ENCODE measurements around the gene MAP7D1.
A peak's percentile ranks its signal among the peaks of the same experiment; 100 is the strongest.

MAP7D1 gene

DNA sequence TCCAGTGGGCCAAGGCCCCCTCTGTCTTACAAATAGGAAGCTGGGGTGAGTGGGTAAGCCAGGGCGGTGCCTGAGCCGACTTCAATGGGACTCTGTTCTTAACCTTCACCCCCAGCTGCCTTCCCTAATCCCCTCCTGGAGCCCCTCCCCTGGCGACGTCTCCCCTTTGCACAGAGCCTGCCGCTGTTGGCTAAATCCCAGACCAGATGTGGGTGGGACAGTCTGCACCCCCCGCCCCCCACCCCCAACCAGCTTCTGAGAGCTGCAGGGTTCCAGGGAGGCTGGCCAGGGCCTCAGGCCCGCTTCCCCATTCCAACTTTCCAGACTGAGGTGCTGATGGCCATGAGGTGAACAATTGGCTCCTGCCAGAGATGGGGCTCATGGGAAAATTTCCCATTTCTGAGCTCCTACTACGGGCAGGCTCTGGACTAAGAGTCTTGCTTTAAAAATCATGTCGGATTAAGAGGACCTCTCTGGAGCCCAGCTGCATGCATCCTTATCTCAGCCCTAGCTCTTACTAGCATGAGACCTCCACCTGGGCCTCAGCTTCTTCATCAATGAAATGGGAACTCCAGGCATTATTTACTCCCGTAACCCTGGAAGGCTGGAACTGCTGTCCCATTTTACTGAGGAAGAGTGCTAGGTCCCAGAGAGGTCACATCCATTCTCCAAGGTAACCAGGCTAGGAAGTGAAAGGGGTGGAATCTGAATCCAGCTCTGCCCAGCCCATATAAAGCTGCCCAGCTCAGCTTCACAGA is 37.3 kb upstream of the MAP7D1 start:
- Histone ChIP-seq H3K36me3 (ENCODE audit: control insufficient read depth in 1 of 2, insufficient read depth in 2 of 2, low read length in 2 of 2) (no peaks in the 10 kb centered on the region), H3K27me3 (ENCODE audit: low read depth, low read length) (no peaks in the 10 kb centered on the region), H3K27ac (ENCODE audit: low read length) (no peak overlapping the region), H3K4me3 (ENCODE audit: low read depth in 1 of 2, low read length in 2 of 2) (no peak overlapping the region), H3K4me1 (ENCODE audit: control insufficient read depth in 1 of 2, insufficient read depth in 2 of 2, low read length in 2 of 2) (peaks cover 0 to 22% of the 10 kb centered on the region in 2 donors), H3K9me3 (ENCODE audit: control insufficient read depth in 1 of 2, low read length in 2 of 2) (no peaks in the 10 kb centered on the region)

DNA sequence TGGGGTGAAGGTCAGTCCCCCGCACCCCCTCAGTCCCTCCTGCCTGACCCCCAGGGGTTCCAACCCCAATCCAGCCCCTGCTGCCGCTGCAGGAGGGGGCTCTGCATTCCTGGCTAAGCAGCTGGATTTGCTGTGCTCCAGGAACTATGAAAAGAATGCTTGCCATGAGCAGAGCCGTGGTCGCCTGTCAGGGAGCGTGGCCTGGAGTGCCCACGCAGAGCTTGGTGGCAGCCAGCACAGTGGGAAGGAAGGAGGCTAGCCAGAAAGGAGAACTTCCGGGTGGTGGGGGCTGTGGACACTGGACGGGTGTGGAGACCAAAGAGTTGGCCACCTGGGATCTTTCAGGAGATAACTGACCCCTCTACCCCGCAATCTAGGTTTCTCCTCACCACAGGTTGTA is 36.5 kb upstream of the MAP7D1 start:
- Histone ChIP-seq H3K27ac (ENCODE audit: low read length) (no peak overlapping the region), H3K9me3 (ENCODE audit: control insufficient read depth in 1 of 2, low read length in 2 of 2) (no peaks in the 10 kb centered on the region), H3K4me1 (ENCODE audit: control insufficient read depth in 1 of 2, insufficient read depth in 2 of 2, low read length in 2 of 2) (peaks cover 0 to 28% of the 10 kb centered on the region in 2 donors), H3K36me3 (ENCODE audit: control insufficient read depth in 1 of 2, insufficient read depth in 2 of 2, low read length in 2 of 2) (no peaks in the 10 kb centered on the region), H3K4me3 (ENCODE audit: low read depth in 1 of 2, low read length in 2 of 2) (no peak overlapping the region), H3K27me3 (ENCODE audit: low read depth, low read length) (no peaks in the 10 kb centered on the region)

DNA sequence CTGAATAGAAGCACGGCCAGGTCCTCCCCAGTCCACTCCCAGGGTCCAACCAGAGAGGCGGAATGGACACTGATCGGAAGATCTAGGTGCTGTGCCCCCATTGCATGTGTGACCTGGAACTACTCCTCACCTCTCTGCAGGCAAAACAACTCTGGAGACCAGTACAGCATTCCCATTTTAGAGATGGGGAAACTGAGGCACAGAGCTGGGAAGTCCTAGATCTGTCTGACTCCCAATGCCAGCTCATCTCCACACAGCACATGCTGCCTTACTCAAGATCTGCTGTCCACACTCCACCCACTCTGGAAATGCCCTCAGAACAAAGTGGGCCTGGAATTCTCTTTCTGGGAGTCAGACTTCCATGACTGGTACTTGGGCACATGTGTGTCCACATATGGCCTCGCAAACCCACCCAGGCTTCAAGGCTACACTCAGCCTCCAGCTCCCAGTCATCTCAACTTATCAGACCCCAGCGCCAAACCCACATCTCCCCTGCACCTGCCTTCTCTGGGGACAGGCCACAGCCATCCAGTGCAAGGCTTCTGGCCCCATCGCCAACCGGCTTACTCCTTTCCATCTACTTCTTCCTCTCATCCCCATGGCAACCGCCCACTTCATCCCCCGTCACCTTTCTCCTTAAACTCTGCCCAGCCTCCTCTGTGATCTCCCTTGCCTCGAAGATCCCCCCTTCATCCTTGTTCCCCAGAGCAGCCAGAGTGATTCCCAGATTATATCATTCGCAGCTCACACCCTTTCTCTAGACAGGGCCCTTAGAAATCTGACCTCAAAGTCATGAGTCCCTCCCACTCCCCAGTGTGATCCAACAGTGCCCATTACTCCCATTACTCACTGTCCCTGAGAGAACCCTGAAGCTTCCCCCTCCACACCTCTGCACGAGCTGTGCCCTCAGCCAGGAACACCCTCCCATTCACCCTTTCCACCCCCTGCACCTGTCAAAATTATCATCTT is 33.6 kb upstream of the MAP7D1 start:
- Histone ChIP-seq H3K4me3 (ENCODE audit: low read depth in 1 of 2, low read length in 2 of 2) (no peak overlapping the region), H3K36me3 (ENCODE audit: control insufficient read depth in 1 of 2, insufficient read depth in 2 of 2, low read length in 2 of 2) (no peaks in the 10 kb centered on the region), H3K9me3 (ENCODE audit: control insufficient read depth in 1 of 2, low read length in 2 of 2) (no peaks in the 10 kb centered on the region), H3K27ac (ENCODE audit: low read length) (no peak overlapping the region), H3K27me3 (ENCODE audit: low read depth, low read length) (no peaks in the 10 kb centered on the region), H3K4me1 (ENCODE audit: control insufficient read depth in 1 of 2, insufficient read depth in 2 of 2, low read length in 2 of 2) (peaks cover 0 to 25% of the 10 kb centered on the region in 2 donors)

DNA sequence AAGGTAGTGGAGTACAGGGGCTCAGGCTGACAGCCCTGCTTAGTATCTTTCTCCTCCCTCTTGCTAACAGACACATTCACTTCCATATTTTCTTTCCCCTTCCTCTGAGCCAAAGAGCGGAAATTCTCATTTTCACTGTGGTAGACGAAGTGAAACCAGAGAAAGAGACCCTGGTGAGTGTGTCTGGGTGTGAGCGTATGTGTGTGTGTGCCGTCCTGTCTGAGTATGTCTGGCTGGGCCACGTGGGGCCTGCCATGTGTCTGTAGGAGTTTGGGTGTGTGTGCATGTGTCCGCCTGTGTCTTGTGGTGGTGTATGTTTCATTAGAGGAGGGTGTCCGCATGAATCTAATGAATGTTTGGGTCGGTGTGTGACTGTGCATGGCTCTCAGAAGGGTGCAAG is 32.6 kb upstream of the MAP7D1 start:
- Histone ChIP-seq H3K27ac (ENCODE audit: low read length) (no peak overlapping the region), H3K9me3 (ENCODE audit: control insufficient read depth in 1 of 2, low read length in 2 of 2) (no peaks in the 10 kb centered on the region), H3K36me3 (ENCODE audit: control insufficient read depth in 1 of 2, insufficient read depth in 2 of 2, low read length in 2 of 2) (no peaks in the 10 kb centered on the region)

DNA sequence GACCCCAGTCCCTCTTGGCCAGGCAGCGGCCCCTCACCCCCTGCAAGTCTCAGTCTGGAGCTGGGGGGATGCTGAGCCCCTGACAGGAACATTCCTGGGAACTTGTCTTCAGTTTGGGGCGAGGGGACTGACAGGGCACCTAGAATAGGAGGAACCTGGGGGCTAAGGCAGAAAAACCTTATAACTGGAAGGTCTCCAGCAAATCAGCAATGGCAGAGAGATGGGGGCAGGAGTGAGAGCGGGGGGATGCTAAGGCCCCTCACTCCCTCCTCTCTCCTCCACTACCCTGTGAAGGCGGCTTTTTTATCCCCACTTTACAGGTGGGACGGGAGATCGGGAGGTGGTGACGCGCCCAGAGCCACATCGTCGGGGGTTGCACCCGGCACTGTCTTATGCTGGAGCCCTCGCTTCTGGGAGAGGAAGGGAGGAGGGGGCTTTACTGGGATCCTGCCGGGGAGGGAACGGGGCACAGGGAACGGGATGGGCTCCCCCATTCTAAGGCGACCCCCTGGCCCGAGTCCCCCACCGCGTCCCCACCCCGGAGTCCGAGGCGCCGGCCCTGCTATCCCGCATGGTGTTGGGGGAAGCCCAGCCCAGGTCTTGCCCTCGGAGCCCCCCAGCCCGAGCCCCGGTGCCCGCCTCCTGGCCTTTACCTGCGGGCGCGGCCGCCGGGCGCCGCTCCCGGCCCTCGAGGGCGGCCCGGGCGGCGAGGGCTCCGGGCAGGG is 31.4 kb upstream of the MAP7D1 start:
- H3K9me3 ChIP-seq (ENCODE audit: control insufficient read depth in 1 of 2, low read length in 2 of 2) = no peaks in the 10 kb centered on the region
- H3K36me3 ChIP-seq (ENCODE audit: control insufficient read depth in 1 of 2, insufficient read depth in 2 of 2, low read length in 2 of 2) = no peaks in the 10 kb centered on the region
- H3K4me3 ChIP-seq (ENCODE audit: low read depth in 1 of 2, low read length in 2 of 2) = peak overlapping the region in 1 of 2 donors; percentile 29
- H3K4me1 ChIP-seq (ENCODE audit: control insufficient read depth in 1 of 2, insufficient read depth in 2 of 2, low read length in 2 of 2) = peaks cover 0 to 18% of the 10 kb centered on the region in 2 donors
- no peak overlapping the region for H3K27ac ChIP-seq (ENCODE audit: low read length)
- no peaks in the 10 kb centered on the region for H3K27me3 ChIP-seq (ENCODE audit: low read depth, low read length)

More for the DNA sequence above, 32.6 kb upstream of the MAP7D1 start:
- no peaks in the 10 kb centered on the region for H3K27me3 ChIP-seq (ENCODE audit: low read depth, low read length)
- H3K4me1 ChIP-seq (ENCODE audit: control insufficient read depth in 1 of 2, insufficient read depth in 2 of 2, low read length in 2 of 2) = peaks cover 0 to 25% of the 10 kb centered on the region in 2 donors
- no peak overlapping the region for H3K4me3 ChIP-seq (ENCODE audit: low read depth in 1 of 2, low read length in 2 of 2)

DNA sequence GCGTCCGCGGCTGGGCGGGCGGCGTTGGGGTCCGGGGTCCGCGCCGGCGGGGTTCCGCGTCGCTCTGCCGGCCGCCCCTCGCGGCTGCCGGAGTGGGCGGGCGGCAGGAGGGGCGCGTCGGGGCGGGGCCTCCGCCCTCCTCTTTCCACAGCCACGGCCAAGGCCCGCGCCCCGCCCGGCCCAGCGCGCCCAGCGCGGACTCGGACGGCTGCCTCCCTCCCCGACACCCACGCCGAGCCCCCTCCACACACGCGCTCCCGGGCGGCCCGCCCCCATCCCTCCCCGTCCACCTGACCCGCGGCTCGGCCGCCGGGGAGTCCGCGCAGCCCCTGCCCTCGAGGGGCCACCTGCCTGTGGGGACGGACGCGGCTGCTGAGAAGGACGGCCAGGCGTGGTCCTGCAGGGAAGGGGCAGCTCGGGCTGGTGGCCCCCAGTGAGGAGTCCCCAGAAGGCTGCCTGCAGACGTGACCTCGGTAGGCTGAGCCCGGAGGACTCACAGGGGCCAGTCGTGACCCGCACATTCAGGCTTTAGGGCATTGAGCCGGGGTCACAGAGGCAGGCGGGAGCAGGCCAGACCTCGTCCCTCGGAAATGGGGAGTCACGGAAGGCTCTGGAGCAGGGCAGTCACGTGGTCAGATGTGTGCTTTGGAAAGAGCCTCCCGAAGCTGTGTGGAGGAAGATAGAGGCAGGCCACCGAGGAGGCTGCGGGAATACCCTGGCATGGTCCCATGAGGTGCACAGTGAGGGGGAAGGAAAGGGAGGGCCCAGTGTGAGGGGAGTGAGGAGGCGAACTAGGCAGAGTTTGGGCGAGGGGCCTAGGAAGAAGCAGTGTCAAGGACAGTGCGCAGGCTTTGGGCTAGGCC is 30.6 kb upstream of the MAP7D1 start, which contains the start of gene COL8A2:
COL8A2 (minus strand) TSS at position 94 of the 863 bp plus-strand sequence. CDS start 24,980 bp downstream, outside the sequence.
- Histone ChIP-seq H3K4me1 (ENCODE audit: control insufficient read depth in 1 of 2, insufficient read depth in 2 of 2, low read length in 2 of 2) (peaks cover 0 to 15% of the 10 kb centered on the region in 2 donors), H3K27ac (ENCODE audit: low read length) (no peak within 1 kb of the TSS), H3K36me3 (ENCODE audit: control insufficient read depth in 1 of 2, insufficient read depth in 2 of 2, low read length in 2 of 2) (no peaks in the 10 kb centered on the region), H3K9me3 (ENCODE audit: control insufficient read depth in 1 of 2, low read length in 2 of 2) (no peaks in the 10 kb centered on the region), H3K4me3 (ENCODE audit: low read depth in 1 of 2, low read length in 2 of 2) (peak within 1 kb of the TSS in 1 of 2 donors; percentile 61), H3K27me3 (ENCODE audit: low read depth, low read length) (no peaks in the 10 kb centered on the region)

DNA sequence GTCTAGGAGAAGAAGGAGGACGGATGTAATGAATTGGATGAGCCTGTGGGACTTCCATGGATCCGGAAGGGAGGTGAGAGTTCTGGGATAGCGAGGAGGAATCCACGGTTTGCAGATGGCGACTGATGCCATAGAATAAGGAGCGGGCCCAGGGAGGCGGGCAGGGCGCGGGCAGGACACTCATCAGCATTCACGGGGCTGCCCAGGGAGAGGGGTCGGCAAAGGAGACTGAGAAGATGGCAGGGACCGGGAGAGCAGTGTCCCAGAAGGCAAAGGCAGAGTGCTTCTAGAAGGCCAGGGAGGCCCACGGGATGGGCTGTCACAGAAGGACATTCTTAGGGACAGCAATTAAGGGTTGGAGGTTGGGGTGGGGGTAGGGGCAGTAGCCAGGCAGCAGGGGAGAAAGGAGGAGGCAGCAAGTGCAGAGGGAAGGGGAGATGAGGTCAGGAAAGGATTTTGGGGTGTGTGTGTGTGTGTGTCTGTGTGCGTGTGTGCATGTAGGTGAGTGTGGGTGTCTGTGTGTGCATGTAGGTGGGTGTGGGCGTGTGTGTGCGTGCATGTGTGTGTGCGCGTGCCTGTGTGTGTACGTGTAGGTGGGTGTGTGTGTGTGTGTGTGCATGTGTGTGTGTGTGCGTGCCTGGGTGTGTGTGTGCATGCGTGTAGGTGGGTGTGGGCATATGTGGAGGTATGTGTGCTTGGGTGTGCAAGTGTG is 29.8 kb upstream of the MAP7D1 start:
- H3K27me3 ChIP-seq (ENCODE audit: low read depth, low read length) = no peaks in the 10 kb centered on the region
- peaks cover 0 to 15% of the 10 kb centered on the region in 2 donors for H3K4me1 ChIP-seq (ENCODE audit: control insufficient read depth in 1 of 2, insufficient read depth in 2 of 2, low read length in 2 of 2)
- no peaks in the 10 kb centered on the region for H3K36me3 ChIP-seq (ENCODE audit: control insufficient read depth in 1 of 2, insufficient read depth in 2 of 2, low read length in 2 of 2)
- no peak overlapping the region for H3K27ac ChIP-seq (ENCODE audit: low read length)
- H3K4me3 ChIP-seq (ENCODE audit: low read depth in 1 of 2, low read length in 2 of 2) = no peak overlapping the region
- no peaks in the 10 kb centered on the region for H3K9me3 ChIP-seq (ENCODE audit: control insufficient read depth in 1 of 2, low read length in 2 of 2)

DNA sequence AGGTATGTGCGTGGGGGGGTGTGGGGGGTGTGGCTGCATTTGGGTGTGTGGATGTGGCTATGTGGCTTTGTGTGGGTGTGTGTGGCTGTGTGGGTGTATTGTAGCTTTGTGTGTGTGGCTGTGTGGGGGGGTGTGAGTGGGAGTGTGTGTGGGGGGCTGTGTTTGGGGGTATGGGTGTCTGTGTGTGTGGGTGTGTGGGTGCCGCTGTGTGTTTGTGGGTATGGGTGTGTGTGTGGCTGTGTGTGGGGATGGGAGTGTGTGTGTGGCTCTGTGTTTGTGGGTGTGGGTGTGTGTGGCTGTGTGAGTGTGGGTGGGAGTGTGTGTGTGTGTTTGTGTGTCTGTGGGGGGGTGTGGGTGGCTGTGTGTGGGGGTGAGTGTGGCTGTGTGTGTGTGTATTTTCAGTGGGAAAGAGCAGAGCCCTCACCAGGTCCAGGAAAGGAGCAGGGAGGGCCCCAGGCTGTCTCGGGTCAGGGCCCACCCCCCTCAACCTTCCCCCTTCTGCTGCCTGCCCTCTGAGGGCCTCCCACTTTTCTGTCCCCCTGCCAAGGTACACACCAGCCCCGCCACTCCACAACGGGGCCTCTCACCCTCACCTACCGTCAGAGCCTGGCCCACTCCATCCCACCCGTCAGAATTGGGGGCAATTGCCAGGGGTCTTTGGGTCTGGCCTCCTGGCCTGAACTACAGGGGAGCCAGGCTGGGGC is 29.0 kb upstream of the MAP7D1 start:
- no peaks in the 10 kb centered on the region for H3K9me3 ChIP-seq (ENCODE audit: control insufficient read depth in 1 of 2, low read length in 2 of 2)
- no peaks in the 10 kb centered on the region for H3K27me3 ChIP-seq (ENCODE audit: low read depth, low read length)
- no peaks in the 10 kb centered on the region for H3K36me3 ChIP-seq (ENCODE audit: control insufficient read depth in 1 of 2, insufficient read depth in 2 of 2, low read length in 2 of 2)
- H3K4me1 ChIP-seq (ENCODE audit: control insufficient read depth in 1 of 2, insufficient read depth in 2 of 2, low read length in 2 of 2) = peaks cover 0 to 15% of the 10 kb centered on the region in 2 donors
- H3K27ac ChIP-seq (ENCODE audit: low read length) = no peak overlapping the region
- no peak overlapping the region for H3K4me3 ChIP-seq (ENCODE audit: low read depth in 1 of 2, low read length in 2 of 2)

DNA sequence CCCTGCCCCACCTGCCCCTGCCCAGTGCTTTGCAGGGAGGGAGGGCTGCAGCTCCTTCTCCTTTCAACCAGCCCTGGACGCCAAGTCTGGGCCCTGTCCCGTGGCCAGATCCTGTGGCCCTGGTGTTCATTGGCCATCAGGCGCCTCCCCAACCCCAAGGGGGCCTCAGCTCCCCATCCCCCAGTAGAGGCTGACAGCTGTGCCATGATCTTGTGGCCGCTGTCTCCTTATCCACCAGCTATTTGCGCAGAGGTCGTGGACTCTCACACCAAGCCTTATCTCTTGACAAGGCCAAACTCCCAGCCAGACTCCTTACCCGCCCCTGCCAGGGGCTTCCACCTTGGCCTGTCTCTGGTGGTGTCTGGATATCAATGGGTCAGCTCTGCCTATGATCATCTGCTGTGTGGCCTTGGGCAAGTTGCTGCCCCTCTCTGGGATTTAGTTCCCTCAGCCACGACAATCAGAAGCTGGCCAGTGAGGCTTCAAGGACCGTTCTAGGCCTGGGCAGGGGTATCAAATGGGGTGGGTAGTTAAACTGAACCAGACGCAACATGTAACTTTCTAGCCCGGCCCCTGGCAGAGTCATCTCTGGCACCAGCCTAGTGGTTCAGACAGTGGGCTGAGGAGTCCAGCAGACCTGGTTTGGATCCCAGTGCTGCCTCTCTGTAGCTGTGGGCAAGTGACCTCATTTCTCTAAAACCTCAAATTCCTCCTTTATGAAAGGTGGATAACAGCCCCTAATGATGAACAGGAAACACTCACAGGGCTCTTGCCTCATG is 27.6 kb upstream of the MAP7D1 start:
- H3K27ac ChIP-seq (ENCODE audit: low read length) = no peak overlapping the region
- H3K27me3 ChIP-seq (ENCODE audit: low read depth, low read length) = no peaks in the 10 kb centered on the region
- H3K9me3 ChIP-seq (ENCODE audit: control insufficient read depth in 1 of 2, low read length in 2 of 2) = no peaks in the 10 kb centered on the region
- no peak overlapping the region for H3K4me3 ChIP-seq (ENCODE audit: low read depth in 1 of 2, low read length in 2 of 2)
- peaks cover 0 to 15% of the 10 kb centered on the region in 2 donors for H3K4me1 ChIP-seq (ENCODE audit: control insufficient read depth in 1 of 2, insufficient read depth in 2 of 2, low read length in 2 of 2)
- no peaks in the 10 kb centered on the region for H3K36me3 ChIP-seq (ENCODE audit: control insufficient read depth in 1 of 2, insufficient read depth in 2 of 2, low read length in 2 of 2)
